Effector CD4-positive, alpha-beta T cell (primary cell): ENCODE data around the gene GATC.

Source experiments
- DNase-seq: peaks from one replicate; pipeline ENCODE4 v3.0.0-alpha.2; 2020
- total RNA-seq: gene quantifications from one replicate; lab custom pipeline; 2026; lab: John Stamatoyannopoulos, UW

Gene GATC
- total RNA-seq: 37.5 reads per million, percentile 62 among the genes with 10 or more reads in this experiment

GRCh38 chr12:120445911-120446843, at the start of gene GATC, which contains the start of gene TRIAP1:
GATC (plus strand) TSS chr12:120446444; CDS start chr12:120446481, 37 bp downstream.
TRIAP1 (minus strand) TSS chr12:120446384; CDS start chr12:120446372, 12 bp downstream.
- DNase-seq: peak; percentile 79

- DNase-seq: no peak
Measured at GRCh38 chr12:120397824-120398540, 48.3 kb upstream of the GATC start.

DNA sequence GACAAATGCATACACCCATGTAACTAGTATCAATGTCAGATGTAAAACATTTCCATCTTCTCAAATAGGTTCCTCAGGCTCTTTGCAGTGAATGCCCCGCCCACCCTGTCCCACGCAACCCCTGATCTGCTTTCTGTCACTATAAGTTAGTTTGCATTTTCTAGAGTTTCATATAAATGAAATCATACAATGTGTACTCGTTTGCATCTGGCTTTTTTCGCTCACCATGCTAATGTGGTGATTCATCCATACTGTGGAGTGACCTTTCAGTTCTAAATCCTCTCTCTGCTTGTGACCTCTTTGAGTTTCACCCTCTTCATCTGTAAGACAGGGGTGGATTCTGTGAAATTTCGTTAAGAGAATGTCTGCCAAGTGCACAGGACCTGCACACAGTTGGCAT, 46.7 kb upstream of the GATC start:
- no peak for DNase-seq

DNA sequence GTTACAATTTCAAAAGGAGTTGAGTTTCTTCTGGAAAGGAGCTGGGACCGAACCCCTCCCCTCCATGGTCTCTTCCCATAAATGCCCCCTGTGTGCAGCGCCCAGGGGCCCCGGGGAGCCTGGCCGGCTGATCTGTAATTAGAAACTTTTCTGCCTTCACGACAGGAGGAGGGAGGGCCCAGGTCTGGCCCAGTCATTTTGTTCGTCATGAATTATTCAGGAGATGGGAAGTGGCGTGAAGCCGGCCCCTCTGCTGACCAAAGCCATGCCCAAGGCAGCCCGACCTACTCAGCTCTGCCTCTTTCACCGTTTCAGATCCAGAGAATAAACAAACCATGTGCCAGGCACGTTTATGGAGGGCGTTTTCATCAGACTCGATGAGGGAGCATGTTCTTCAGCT, 44.0 kb upstream of the GATC start:
- no peak for DNase-seq

DNA sequence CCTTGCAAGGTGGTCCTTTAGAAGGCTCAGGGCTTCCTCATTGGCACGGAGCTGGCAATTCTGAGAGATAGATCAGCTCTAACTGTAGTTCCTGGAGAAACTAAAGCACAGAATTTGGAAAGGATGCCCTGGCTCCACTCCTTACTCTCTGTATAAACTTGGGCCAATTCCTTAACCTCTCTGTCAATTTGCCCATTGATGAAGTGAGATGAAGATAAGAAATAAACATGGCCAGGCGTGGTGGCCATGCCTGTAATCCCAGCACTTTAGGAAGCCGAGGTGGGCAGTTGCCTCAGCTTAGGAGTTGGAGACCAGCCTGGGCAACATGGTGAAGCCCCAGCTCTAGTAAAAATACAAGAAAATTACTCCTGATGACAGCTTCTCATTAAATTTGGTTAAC, 42.4 kb upstream of the GATC start:
- no peak for DNase-seq

GRCh38 chr12:120404271-120404670, 42.0 kb upstream of the GATC start:
- DNase-seq: no peak

DNA sequence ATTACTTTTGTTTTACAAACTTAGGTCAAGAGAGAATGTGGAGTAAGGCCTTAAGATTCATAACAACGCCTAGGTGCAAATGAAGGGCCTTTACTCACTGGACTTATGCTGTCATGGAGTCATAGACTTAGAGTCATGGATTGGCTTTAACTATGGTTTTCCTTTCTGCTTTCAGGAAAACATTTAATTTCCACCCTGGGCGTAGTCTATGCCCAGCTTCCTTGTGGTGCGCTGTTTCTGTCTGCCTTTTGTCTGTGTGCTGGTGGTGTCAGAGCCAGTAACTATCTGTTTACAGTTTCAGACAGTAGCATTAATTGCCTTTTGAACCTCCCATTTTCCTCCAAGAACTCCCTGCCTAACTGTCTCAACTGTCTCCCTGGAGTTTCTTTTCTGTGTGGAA, 40.2 kb upstream of the GATC start:
- no peak for DNase-seq

- no peak for DNase-seq
Measured at GRCh38 chr12:120406553-120406952, 39.7 kb upstream of the GATC start.

GRCh38 chr12:120408771-120409170, 37.5 kb upstream of the GATC start:
- no peak for DNase-seq

GRCh38 chr12:120412421-120412820, 33.8 kb upstream of the GATC start:
- DNase-seq: no peak

DNA sequence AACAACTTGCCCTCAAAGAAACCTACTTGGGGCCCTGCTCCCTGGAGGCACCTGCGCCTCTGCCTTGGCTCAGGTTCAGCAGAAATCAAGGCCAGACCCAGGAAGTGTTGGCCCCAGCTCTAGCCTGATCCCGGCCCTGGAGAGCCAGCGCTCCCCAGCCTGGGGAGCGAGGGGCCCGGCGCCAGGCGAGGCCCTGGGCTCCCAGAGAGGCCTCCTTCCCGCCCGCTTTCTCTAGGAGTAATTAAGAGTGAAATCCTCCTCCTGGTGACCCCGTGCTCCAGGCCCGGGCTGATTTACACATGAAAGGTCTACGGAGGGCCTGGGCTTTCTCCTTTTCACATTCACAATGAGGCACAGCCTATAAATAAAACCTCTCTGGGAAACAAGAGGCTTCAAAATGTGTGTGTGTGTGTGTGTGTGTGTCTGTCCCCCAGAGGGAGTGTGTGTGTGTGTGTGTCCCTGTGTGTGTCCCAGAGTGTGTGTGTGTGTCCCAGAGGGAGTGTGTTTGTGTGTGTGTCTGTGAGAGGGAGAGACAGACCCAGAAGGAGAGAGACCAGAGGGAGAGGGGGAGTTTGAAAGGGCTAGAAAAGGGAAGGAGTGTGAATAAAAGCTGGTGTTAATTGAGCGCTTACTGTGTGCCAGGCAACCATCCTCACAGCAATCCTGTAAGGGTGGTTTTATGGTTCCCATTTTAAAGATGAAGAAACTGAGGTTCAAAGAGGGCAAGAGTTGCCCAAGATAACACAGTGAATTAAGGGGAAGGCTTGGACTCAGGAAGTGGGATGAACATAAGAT, 32.1 kb upstream of the GATC start:
- no peak for DNase-seq

- DNase-seq: no peak
Measured at GRCh38 chr12:120416490-120417216, 29.6 kb upstream of the GATC start.

DNA sequence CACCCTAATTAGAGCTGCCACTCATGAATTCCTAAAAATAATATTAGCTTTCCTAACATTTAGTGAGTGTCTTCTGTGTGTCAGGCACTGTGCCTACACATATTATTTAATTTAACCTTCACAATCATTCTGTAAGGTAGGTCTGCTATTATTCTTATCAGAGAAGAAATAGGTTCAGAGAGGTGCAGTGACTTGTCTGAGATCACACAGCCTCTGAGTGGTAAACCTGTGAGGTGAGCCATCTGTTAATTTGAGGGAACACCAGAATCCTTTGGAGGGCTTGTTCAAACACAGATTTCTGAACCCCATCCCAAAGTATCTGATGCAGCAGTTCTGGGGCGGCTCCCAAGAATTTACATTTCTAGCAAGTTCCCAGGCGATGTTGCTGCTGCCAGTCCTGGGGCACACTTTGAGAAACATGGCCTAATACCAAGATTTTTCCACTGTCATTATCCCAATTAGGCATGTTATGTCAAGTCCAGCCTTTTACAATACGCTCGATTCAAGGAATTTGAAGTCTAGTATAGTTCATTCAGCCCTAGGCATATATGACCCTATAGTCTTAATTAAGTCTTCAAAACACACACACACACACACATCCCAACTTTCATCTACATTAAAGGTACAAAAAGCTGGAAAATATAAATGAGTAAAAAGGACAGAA, 28.2 kb upstream of the GATC start:
- DNase-seq: no peak

DNA sequence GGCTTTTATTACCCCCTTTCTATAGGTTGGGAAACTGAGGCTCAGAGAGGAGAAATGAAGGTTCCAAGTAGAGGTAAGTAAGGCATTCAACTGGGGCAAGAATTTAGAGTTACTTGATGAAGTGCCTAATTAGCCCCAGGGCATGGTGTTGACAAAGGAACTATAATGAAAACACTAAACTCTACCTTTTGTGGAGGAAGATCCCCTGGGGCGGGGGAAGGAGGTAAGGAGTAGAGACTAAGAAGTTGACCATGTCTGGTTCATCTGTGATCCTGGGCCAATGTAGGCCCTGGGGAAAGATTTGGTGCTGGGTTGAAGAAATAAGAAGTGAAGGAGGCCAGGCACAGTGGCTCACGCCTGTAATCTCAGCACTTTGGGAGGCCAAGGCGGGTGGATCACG, 24.5 kb upstream of the GATC start:
- DNase-seq: no peak

DNA sequence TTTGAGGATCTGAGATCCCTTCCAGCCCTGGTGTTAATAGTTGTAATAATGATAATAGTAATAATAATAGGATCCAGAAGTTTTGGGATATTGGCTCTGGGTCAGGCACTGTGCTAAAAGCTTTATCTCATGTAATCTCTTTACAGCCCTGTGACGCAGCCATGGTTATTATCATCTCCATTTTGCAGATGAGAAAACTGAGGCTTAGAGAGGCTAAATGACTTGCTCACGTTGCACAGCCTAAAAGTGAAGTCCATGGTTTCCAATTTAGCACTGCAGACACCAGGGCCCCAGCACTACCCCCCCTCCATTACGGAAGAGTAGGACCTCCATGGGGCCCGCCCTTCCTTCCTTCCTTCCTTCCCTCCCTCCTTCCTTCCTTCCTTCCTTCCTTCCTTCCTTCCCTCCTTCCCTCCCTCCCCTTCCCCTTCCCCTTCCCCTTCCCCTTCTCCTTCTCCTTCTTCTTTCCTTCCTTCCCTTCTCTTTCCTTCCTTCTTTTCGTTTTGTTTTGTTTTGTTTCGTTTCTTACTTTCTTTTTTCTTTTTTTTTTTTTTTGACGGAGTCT, 23.3 kb upstream of the GATC start:
- no peak for DNase-seq

DNA sequence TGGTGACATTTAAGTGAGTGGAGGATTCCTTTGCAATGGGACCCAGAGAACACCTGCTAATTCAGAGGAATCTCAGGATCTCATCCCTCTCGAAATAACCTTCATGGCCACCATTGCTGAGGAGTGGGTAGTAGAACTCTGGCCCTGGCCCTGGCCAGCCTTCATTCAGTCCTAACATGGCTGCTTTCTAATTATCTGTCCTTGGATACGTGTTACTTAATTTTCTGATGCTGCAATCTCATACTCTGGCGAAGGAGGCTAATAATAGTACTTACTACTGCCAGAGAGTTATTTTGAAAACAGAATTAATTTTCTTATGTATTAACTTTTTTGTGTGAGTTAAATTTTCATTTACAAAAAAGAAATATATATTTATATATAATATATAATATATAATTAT, 20.4 kb upstream of the GATC start:
- no peak for DNase-seq

GRCh38 chr12:120428597-120429229, 17.5 kb upstream of the GATC start:
- DNase-seq: no peak

DNA sequence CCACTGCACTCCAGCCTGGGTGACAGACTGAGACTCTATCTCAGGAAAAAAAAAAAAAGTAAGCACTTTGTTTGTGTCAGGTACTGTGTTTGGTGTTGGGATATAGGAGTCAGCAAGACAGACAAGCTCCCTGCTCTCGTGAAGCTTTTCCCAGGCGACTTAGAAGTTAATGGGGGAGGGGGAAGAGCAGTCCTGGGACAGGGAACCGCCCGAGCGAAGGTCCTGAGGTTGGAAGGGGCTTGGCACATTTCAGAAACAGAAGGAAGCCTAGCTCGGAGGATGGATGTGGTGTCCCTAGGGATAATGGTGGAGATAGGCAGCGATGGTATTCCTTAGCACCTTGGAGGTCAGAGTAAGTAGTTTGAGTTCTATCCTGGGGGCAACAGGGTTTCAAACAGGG, 16.9 kb upstream of the GATC start:
- no peak for DNase-seq

DNA sequence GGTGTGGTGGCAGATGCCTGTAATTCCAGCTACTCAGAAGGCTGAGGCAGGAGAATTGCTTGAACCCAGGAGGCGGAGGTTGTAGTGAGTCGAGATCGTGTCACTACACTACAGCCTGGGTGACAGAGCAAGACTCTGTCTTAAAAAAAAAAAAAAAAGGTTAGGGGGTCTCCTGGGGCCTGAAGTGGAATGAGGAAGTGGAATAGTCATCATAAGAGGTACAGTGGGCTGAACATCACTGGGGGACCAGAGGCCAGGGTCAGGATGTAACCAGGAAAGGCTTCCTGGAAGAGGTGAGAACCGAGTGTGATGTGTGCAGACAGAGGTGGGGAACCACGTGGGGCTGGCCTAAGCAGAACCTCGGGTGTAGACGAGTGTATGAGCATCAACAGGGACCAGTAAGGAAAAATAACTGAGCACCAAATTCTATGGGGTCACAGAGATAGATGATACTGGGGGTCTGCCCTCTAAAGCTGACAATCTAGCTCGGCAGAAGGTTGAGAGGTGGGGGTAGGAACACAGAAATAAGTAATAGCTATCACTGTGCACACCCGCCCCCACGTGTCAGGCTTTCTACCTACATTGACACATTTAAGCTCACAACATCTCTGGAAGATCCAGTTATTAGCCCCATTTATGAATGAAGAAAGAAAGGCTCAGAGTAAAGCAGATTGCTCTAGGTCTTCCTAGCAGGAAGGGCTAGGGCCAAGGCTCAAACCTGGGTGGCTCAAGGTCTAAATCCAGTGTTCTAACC, 13.3 kb upstream of the GATC start:
- no peak for DNase-seq
